IPS-NIHi7 (cell line): Measurements from ENCODE around the gene PRPF18.
A peak's percentile ranks its signal among the peaks of the same experiment; 100 is the strongest.

Experiments
- DNase-seq: peaks from one replicate; pipeline ENCODE4 v3.0.0; 2012; ENCODE audit warnings: mixed read lengths; ENCODE audit errors: extremely low spot score

PRPF18 gene

DNA sequence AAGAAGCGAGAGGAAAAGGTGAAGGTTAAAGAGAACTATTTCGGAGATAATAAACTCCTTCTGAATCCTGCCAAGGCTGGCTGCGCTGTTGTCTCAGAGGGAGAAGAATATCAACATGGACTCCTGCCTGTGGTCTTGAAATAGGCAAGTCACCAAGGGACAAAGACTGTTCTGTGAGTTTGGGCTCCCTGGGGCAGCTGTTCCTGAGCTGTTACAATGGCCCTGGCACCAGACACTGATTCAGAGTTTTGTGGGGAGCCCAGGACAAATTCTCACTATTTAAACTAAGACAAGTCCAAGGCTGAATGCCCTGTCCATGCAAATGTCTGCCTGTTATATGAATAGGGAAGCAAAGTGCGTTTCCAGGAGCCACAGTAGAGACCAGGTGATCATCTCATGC, 81.4 kb downstream of the PRPF18 start:
- DNase-seq, result no peak

DNA sequence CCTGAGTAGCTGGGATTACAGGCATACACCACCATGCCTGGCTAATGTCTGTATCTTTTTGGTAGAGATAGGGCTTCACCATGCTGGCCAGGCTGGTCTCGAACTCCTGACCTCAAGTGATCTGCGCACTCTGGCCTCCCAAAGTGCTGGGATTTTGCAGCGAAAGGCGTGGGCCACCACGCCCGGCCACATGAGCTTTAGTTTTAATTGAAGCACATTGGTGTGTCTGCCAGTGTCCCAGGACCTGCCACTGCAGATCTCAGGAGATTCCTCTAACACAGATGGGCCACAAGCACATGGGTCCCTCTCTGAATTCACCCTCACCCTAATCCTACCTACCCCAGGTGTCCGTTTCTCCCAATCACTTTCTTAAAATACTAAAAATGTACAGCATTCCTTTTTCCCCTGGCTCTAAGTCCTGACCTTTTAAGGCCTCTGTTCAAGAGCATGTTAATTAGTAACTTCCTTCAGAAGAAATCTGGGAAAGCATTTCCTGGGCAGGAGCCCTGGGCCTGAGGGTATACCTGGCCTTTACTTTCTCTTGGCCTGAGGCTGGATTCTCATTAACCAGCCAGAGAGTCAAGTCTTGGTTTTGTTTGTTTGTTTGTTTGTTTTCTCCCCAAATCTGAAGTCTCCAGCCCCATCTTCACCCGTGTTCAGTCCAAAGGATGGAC, 82.6 kb downstream of the PRPF18 start:
- no peak for DNase-seq

DNA sequence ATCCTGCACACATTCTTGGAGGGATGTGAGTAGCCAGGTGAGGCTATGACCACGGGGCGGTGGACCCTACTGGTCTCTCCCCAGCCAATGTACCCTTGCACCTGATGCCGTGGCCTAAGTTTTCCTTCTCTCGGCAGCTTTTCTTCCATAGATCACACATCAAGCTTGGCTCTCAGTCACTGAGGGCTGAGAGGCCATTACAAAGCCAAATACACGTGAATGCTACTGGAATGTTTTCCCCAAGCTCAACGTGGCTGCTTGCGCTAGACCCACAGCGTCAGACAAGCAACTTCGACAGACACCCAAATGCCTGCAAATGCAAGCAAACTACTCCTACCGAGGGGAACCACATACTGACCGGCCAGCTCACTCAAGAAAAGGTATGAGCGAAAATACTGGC, 83.1 kb downstream of the PRPF18 start:
- DNase-seq, result no peak

DNA sequence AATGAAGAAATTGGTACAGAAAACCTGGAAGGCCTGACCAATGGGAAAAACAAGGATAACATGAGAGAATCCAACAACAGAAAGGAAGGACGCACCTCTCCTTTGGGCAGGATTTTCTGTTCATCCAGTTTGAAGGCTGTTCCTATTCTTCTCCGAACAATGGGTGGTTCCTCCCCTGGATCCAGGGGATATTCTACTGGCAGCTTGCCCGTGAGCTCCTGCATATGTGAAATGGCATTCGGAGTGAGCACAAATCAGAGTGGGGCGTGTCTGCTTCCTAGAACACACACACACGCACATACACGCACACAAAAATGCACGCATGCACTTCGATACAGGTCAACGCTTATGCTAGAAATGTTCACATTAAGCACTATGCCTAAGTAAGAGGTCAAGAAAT, 83.5 kb downstream of the PRPF18 start:
- DNase-seq, result no peak

DNA sequence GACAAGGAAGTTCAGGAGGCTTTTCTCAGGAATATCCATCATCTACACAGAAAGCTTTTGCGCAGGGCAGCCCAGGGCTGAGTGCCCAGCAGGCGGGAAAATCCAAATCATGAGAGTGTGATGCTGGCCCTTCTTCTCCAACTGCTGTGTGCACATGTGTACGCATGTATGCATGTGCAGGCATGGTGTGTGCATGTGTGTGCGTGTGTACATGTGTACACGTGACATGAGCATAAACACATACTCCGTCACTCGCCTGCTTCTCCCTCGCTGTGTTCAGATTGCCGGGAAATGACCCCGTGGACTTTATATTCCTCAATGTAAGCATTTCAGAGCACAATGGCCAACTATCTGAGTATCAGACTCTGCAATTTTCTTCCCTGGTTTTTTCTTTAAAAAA, 85.1 kb downstream of the PRPF18 start:
- DNase-seq, result no peak

DNA sequence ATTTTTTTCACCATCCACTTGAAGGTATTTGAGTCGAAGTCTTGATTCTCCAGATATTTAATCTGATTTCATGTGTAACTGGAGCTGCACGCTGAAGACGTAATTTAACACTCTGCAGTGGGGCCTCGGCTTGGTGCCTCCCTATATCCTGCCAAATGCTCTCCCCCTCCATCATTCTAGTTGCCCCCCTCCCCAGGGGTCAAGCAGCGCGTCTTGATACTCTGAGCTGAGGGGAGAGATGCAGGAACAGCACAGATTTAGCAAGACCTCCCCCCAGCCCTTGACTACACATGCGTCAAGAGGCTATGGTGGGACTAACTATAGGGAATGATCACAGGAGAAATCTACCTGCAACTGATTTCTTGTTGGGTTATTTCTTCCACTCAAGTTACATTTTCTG, 85.8 kb downstream of the PRPF18 start:
- peak; percentile 63 for DNase-seq

DNA sequence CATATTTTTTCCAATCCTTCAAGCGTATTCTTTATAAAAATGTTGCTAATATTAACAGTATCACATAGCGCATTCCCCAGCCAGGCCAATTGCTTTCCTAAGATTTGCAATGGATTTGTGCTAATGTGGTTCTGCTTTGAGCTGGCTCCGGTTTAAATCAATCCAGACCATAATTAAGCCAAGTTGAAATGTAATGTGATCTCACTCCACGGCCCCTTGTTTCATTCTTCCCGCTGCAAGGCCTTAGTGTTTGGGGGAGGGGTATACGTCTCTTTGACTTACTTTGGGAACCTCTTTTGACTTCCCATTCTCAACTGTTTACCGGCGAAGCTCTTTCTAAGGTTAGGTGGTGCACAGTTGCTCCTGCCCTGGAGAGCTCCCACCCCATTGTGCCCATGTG, 86.4 kb downstream of the PRPF18 start:
- peak; percentile 56 for DNase-seq

DNA sequence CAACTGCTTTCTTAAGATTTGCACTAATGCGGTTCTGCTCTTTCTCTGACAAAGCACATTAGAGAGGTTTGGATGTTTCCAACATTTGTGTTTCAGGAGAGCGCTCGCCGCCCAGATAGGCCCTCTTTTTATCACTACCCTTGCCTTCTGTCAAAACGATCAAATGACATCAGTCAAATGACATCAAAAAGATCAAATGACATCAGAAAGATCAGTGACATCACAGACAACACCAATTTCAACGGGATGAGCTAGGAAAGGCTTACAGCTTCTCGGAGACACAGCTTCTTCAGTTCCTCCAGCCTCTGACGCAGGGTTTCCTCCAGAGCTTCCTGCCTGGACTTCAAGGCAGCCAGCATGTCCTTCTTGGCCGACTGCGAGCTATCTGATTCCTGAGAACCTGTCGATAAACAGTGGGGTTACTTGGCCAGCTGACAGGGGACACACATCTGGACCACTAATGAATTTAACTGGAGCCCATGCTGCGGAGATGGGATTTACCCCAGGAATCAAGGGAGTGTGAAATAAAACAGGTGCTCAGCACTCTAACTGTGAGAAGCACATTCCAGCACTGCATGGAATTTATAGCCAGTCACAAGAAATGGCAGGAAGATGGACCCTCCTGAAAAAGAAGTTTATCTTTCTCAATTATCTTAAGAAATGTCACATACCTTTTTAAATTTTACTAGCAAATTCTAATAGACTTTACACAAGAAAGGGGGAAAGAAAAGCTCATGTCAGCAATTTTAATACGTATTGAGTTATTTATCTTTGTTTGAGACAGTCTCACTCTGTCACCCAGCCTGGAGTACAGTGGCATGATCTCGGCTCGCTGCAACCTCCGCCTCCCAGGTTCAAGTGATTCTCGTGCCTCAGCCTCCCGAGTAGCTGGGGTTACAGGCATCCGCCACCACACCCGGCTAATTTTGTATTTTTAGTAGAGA, 88.2 kb downstream of the PRPF18 start:
- no peak for DNase-seq

DNA sequence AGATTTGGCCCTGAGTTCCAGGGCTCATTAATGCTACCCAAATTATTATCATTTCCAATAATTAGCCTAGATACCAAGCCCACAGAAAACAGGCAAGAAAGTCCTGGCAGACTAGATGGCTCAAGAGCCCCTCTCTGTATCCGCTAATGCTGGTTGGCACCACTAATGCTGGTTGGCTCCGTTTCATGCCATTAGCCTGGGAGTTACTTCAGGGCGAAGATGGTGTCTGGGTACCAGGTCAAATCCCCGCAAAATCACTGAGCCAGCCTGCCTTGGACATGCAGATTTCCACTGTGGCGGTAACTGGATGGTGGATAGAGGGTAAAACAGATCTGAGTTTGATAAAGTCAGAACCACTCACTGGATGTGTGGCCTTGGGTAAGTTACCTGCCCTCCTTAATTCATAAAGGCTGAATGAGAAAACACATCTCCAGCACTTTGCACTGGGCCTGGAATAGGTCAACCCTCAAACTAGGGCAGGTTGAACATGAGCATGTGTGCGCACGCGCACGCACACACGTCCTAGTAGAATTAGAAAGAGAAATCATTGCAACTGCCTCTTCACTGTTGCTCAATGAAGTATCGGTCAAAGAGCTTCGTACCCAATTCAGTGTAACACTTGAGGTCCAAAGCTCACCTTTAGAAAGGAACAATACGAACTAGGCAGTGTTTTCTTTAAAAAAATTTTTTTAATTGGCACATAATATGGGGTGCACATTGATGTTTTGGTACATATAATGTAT, 91.5 kb downstream of the PRPF18 start:
- DNase-seq, result no peak
